ENCODE measurements around the gene RAI1. TPM values are rescaled to one million over a fixed set of nuclear protein-coding genes. Genes with fewer than 3 reads are reported as not detected.

Gene RAI1
- total RNA-seq, 2 experiments from 2014 or later, result 17.1 to 49.4 TPM

GRCh38 chr17:17736205-17737183 lies 55.2 kb downstream of the RAI1 start:
- no peak for DNase-seq (ENCODE audit: low spot score)
- intact Hi-C loops (cut with micrococcal nuclease; ENCODE audit: unreplicated experiment), result no loop called here
- Histone ChIP-seq H3K9me2 (ENCODE audit: insufficient read depth, low read length) (no peaks in the 10 kb centered on the region), H3K79me2 (ENCODE audit: insufficient read depth, low read depth, low read length) (no peaks in the 10 kb centered on the region), H3K4me1 (ENCODE audit: insufficient read depth, low read length, poor library complexity, severe bottlenecking) (no peaks in the 10 kb centered on the region), H4K20me1 (ENCODE audit: insufficient read depth, low read length) (no peaks in the 10 kb centered on the region; the same call in 1 of the 2 replicates), H3K27ac (ENCODE audit: low read depth, low read length, poor library complexity, severe bottlenecking) (no peak overlapping the region), H2AFZ (ENCODE audit: low read length) (no peak overlapping the region), H3K36me3 (ENCODE audit: insufficient read depth, low read length) (no peaks in the 10 kb centered on the region), H3K4me2 (ENCODE audit: low read length) (no peak overlapping the region), H3K4me3 (ENCODE audit: low read depth, low read length, poor library complexity, severe bottlenecking) (no peak overlapping the region), H3K9me3 (ENCODE audit: low read length) (no peaks in the 10 kb centered on the region)
- POLR2A ChIA-PET, result interaction anchor here (1.0 kb wide), 1 partner anchor 72 kb away, joined by 3 read pairs; no protein-coding TSS in a partner anchor
- no TSS peak for BruUV-seq (replicated peaks)
- CTCF ChIA-PET (ENCODE audit: unreplicated experiment), result no interaction called here
- TF ChIP-seq CTCF (conservative IDR thresholded peaks at IDR 0.05; ENCODE audit: low read length), result no peak
- no peak for TF ChIP-seq EZH2phosphoT487 (IDR thresholded peaks at IDR 0.05; ENCODE audit: borderline replicate concordance, low read depth, low read length)

- POLR2A ChIA-PET, result no interaction called here
- no peaks in the 10 kb centered on the region for H3K79me2 ChIP-seq (ENCODE audit: insufficient read depth, low read depth, low read length)
Measured at GRCh38 chr17:17737961-17738894, 57.0 kb downstream of the RAI1 start.

More at GRCh38 chr17:17737961-17738894, 57.0 kb downstream of the RAI1 start:
- TF ChIP-seq CTCF (conservative IDR thresholded peaks at IDR 0.05; ENCODE audit: low read length) (no peak), EZH2phosphoT487 (IDR thresholded peaks at IDR 0.05; ENCODE audit: borderline replicate concordance, low read depth, low read length) (no peak)
- Histone ChIP-seq H3K4me2 (ENCODE audit: low read length) (no peak overlapping the region), H3K9me3 (ENCODE audit: low read length) (no peaks in the 10 kb centered on the region), H3K36me3 (ENCODE audit: insufficient read depth, low read length) (no peaks in the 10 kb centered on the region), H3K4me1 (ENCODE audit: insufficient read depth, low read length, poor library complexity, severe bottlenecking) (no peaks in the 10 kb centered on the region), H3K9me2 (ENCODE audit: insufficient read depth, low read length) (no peaks in the 10 kb centered on the region), H3K4me3 (ENCODE audit: low read depth, low read length, poor library complexity, severe bottlenecking) (no peak overlapping the region), H2AFZ (ENCODE audit: low read length) (no peak overlapping the region), H4K20me1 (ENCODE audit: insufficient read depth, low read length) (no peaks in the 10 kb centered on the region), H3K27ac (ENCODE audit: low read depth, low read length, poor library complexity, severe bottlenecking) (no peak overlapping the region)
- CTCF ChIA-PET (ENCODE audit: unreplicated experiment), result no interaction called here
- no TSS peak for BruUV-seq (replicated peaks)
- intact Hi-C loops (cut with micrococcal nuclease; ENCODE audit: unreplicated experiment), result no loop called here
- no peak for DNase-seq (ENCODE audit: low spot score)

Data from OCI-LY7 (cell line).